ENCODE results near the gene BCO2. TPM values are rescaled to one million over a fixed set of nuclear protein-coding genes. Genes with fewer than 3 reads are reported as not detected.

Gene BCO2
- total RNA-seq, 4 donors from 2014 or later: 4.4 to 33.6 (median 18.3) TPM

DNA sequence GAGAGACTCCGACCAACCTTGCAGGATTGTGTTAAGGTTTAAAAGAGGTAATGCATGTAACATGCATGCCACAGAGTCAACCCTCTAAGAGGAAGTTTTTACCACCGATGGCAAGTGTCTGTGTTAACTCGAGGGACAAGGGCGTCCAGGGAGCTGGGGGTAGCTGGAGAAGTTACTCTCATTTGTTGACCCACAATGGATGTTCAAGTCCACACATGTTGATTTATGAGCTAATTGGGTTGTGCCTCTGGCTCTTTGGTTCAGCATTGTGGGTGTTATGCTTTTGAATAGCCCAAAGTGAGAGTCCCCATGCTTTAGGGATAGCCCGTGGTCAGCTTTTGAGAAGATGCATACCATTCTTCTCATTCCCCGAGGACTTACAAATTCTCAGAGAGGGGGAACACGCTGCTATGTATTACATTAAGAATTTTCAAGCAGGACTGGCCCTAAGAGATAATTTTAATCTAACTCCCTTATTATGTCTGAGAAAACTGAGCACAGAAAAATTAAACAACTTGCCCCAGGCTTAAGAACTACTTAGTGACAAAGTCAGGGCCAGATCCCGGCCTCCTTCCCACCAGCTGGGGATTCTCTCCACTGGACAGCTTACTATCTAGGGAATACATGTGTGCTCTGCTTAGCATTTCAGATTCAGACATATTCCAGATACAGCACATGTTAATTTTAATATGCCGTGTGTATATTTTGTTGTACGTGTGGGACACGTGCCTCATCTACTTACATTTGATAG, 90.5 kb downstream of the BCO2 start:
- ATAC-seq (ENCODE audit: low FRiP score): no peak
- TF ChIP-seq CTCF (IDR thresholded peaks at IDR 0.05): no peak
- DNase-seq (ENCODE audit: low spot score): no peak

GRCh38 chr11:112266410-112266778, 91.1 kb downstream of the BCO2 start:
- ATAC-seq (ENCODE audit: low FRiP score) (no peak), DNase-seq (ENCODE audit: low spot score) (no peak)
- no peak for TF ChIP-seq CTCF (IDR thresholded peaks at IDR 0.05)

DNA sequence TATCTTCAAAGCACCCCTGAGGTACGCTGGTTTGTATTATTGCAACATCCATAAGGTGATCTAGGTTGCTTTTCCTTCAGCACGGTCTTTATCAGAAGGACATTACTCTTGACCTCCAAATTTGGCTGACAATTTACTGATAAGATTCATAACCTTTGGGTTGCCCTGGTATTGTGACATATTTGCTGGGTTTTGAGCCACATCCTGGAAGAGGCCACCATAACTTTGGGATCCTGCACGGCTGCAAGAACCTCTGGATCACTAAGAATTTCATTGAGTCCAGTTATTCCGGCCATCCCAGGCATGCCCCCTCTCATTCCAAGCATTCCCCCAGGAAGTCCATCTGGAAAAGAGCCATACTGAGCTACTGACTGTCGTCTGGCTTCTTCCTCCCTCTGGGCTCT, 91.9 kb downstream of the BCO2 start:
- DNase-seq (ENCODE audit: low spot score): no peak
- no peak for TF ChIP-seq CTCF (IDR thresholded peaks at IDR 0.05)
- no peak for ATAC-seq (ENCODE audit: low FRiP score)

- ATAC-seq (ENCODE audit: low FRiP score) (no peak), DNase-seq (ENCODE audit: low spot score) (no peak)
- no peak for TF ChIP-seq CTCF (IDR thresholded peaks at IDR 0.05)
Observed at GRCh38 chr11:112268406-112268805, 93.1 kb downstream of the BCO2 start.

Small RNAs within 50 kb of the gene (small RNA-seq; reads per million reads assigned to genes)
- gene MRPS36P4: not detected

Other genes with a start within 250 kb of the BCO2 start
- 10 to 100 TPM; 36.4 to 79.3 (median 40.7) TPM for gene DIXDC1, start 238.2 kb upstream of the BCO2 start, total RNA-seq
- 10 to 100 TPM; 20.5 to 61.6 (median 36.1) TPM for gene DLAT, start 150.1 kb upstream of the BCO2 start, total RNA-seq
- gene PIH1D2, start 101.5 kb upstream of the BCO2 start, total RNA-seq: 1 to 10 TPM in 2 of 4 donors, under 1 TPM in 1, not detected in 1; 0.48 to 2.4 (median 1.8) TPM
- gene NKAPD1, start 101.2 kb upstream of the BCO2 start, total RNA-seq: 10 to 100 TPM; 11.0 to 15.4 (median 11.1) TPM
- 10 to 100 TPM; 31.5 to 37.1 (median 33.9) TPM for gene TIMM8B, start 88.8 kb upstream of the BCO2 start, total RNA-seq
- 100 to 1,000 TPM in 2 of 4 donors, 10 to 100 TPM in 2; 85.0 to 145 (median 104) TPM for gene SDHD, start 88.6 kb upstream of the BCO2 start, total RNA-seq
- gene IL18, start 11.4 kb upstream of the BCO2 start, total RNA-seq: 10 to 100 TPM; 10.4 to 70.9 (median 30.8) TPM
- gene TEX12, start 8.1 kb upstream of the BCO2 start, total RNA-seq: under 1 TPM in 1 of 4 donors, not detected in 3; 0.96 TPM
- gene PTS, start 50.9 kb downstream of the BCO2 start, total RNA-seq: 10 to 100 TPM; 25.8 to 38.0 (median 34.4) TPM
- not detected for gene PLET1, start 85.3 kb downstream of the BCO2 start, total RNA-seq